ENCODE data around the gene KRT40.

KRT40 gene

GRCh38 chr17:40953881-40954280 is 30.2 kb downstream of the KRT40 start:
- in situ Hi-C loops (cut with MboI; ENCODE audit: low sequenced_read_pairs), result no loop called here

- in situ Hi-C loops (cut with MboI; ENCODE audit: low sequenced_read_pairs), result no loop called here
Measured at GRCh38 chr17:40952661-40953060, 31.5 kb downstream of the KRT40 start.

- in situ Hi-C loops (cut with MboI; ENCODE audit: low sequenced_read_pairs), result no loop called here
Measured at GRCh38 chr17:40952154-40952553, 32.0 kb downstream of the KRT40 start.

- in situ Hi-C loops (cut with MboI; ENCODE audit: low sequenced_read_pairs), result no loop called here
Measured at GRCh38 chr17:40951011-40951622, 33.0 kb downstream of the KRT40 start.

GRCh38 chr17:40950176-40950575 is 34.0 kb downstream of the KRT40 start:
- in situ Hi-C loops (cut with MboI; ENCODE audit: low sequenced_read_pairs), result no loop called here

- in situ Hi-C loops (cut with MboI; ENCODE audit: low sequenced_read_pairs), result no loop called here
Measured at GRCh38 chr17:40949418-40949817, 34.7 kb downstream of the KRT40 start.

GRCh38 chr17:40947929-40948328 is 36.2 kb downstream of the KRT40 start:
- in situ Hi-C loops (cut with MboI; ENCODE audit: low sequenced_read_pairs), result no loop called here

GRCh38 chr17:40945414-40945813 is 38.7 kb downstream of the KRT40 start:
- in situ Hi-C loops (cut with MboI; ENCODE audit: low sequenced_read_pairs), result no loop called here

GRCh38 chr17:40944531-40944930 is 39.6 kb downstream of the KRT40 start:
- in situ Hi-C loops (cut with MboI; ENCODE audit: low sequenced_read_pairs), result no loop called here

- in situ Hi-C loops (cut with MboI; ENCODE audit: low sequenced_read_pairs), result no loop called here
Measured at GRCh38 chr17:40942553-40942952, 41.6 kb downstream of the KRT40 start.

- in situ Hi-C loops (cut with MboI; ENCODE audit: low sequenced_read_pairs), result no loop called here
Measured at GRCh38 chr17:40940266-40940665, 43.9 kb downstream of the KRT40 start.

- in situ Hi-C loops (cut with MboI; ENCODE audit: low sequenced_read_pairs), result no loop called here
Measured at GRCh38 chr17:40938981-40939380, 45.1 kb downstream of the KRT40 start.

GRCh38 chr17:40937384-40937819 is 46.7 kb downstream of the KRT40 start, which contains the start of gene KRT23:
TSS of gene KRT23 (minus strand) at chr17:40937646. CDS start at chr17:40936603, 1,043 bp downstream.
- in situ Hi-C loops (cut with MboI; ENCODE audit: low sequenced_read_pairs), result no loop called here

- in situ Hi-C loops (cut with MboI; ENCODE audit: low sequenced_read_pairs), result no loop called here
Measured at GRCh38 chr17:40936976-40937375, 47.1 kb downstream of the KRT40 start.

- in situ Hi-C loops (cut with MboI; ENCODE audit: low sequenced_read_pairs), result no loop called here
Measured at GRCh38 chr17:40936437-40936971, 47.6 kb downstream of the KRT40 start.

- in situ Hi-C loops (cut with MboI; ENCODE audit: low sequenced_read_pairs), result no loop called here
Measured at GRCh38 chr17:40935624-40936023, 48.5 kb downstream of the KRT40 start.

GRCh38 chr17:40932608-40933007 is 51.5 kb downstream of the KRT40 start:
- in situ Hi-C loops (cut with MboI; ENCODE audit: low sequenced_read_pairs), result no loop called here

- in situ Hi-C loops (cut with MboI; ENCODE audit: low sequenced_read_pairs), result no loop called here
Measured at GRCh38 chr17:40931311-40931710, 52.8 kb downstream of the KRT40 start.

Data from HL-60/S4 treated with phorbol 12-myristate 13-acetate at 8.2 ng/mL for 4 days and 3 days (cell line).